WTC11 (cell line): ENCODE results near the gene STIM2. TPM values are rescaled to one million over a fixed set of nuclear protein-coding genes. Genes with fewer than 3 reads are reported as not detected.

ENCODE experiments used
- ATAC-seq: fragments of 200-7000 bp; cut with Tn5 transposase; 2 replicates; pipeline ENCODE4 v1.10.0; 2021; ENCODE audit warnings: mild to moderate bottlenecking, moderate library complexity
- CTCF ChIA-PET: fragments of 300-600 bp; sonication (Branson Sonifier 250); formaldehyde crosslinking; loops from one replicate; lab custom pipeline; 2021; ENCODE audit warnings: antibody characterized with exemption; lab: Charles Lee
- POLR2A ChIA-PET: fragments of 350-600 bp; sonication (Branson Sonifier 250); formaldehyde crosslinking; loops from one replicate; lab custom pipeline; 2021; ENCODE audit warnings: antibody characterized with exemption; lab: Charles Lee
- DNase-seq: peaks from one replicate; pipeline ENCODE4 v3.0.0; 2021; ENCODE audit warnings: low spot score
- H3K27ac Mint-ChIP-seq: 2 replicates; pipeline ENCODE4 v1.8.0; 2021; ENCODE audit warnings: mixed read lengths
- H3K27me3 Mint-ChIP-seq: 2 replicates; pipeline ENCODE4 v1.8.0; 2021; ENCODE audit warnings: low read depth, mild to moderate bottlenecking, moderate library complexity, mixed read lengths
- H3K36me3 Mint-ChIP-seq: 2 replicates; pipeline ENCODE4 v1.8.0; 2021; ENCODE audit warnings: mixed read lengths
- H3K4me1 Mint-ChIP-seq: 2 replicates; pipeline ENCODE4 v1.8.0; 2022; ENCODE audit warnings: mixed read lengths
- H3K4me3 Mint-ChIP-seq: 2 replicates; pipeline ENCODE4 v1.8.0; 2021; ENCODE audit warnings: mild to moderate bottlenecking, moderate library complexity, mixed read lengths
- H3K9me3 Mint-ChIP-seq: 2 replicates; pipeline ENCODE4 v1.8.0; 2021; ENCODE audit warnings: mixed read lengths
- ATF1 ChIP-seq: sonication (generic); formaldehyde crosslinking; IDR thresholded peaks from 2 replicates; pipeline ENCODE4 v1.8.1; 2023; ENCODE audit warnings: mild to moderate bottlenecking, moderate library complexity, missing genetic modification reagents
- CDX4 ChIP-seq: fragments of 250-450 bp; sonication (Bioruptor Pico); IDR thresholded peaks from 2 replicates; pipeline ENCODE4 v1.9.0; 2021; ENCODE audit warnings: moderate library complexity, mild to moderate bottlenecking, inconsistent platforms, borderline replicate concordance
- E2F4 ChIP-seq: sonication (generic); formaldehyde crosslinking; IDR thresholded peaks from 2 replicates; pipeline ENCODE4 v1.8.1; 2022; ENCODE audit warnings: low read depth, mild to moderate bottlenecking, moderate library complexity, missing genetic modification reagents, borderline replicate concordance
- FOXK1 ChIP-seq: sonication (generic); formaldehyde crosslinking; IDR thresholded peaks from 2 replicates; pipeline ENCODE4 v1.8.0; 2022; ENCODE audit warnings: mild to moderate bottlenecking, moderate library complexity, missing genetic modification reagents
- GTF2I ChIP-seq: fragments of 250-450 bp; sonication (Bioruptor Pico); conservative IDR thresholded peaks from 2 replicates; pipeline ENCODE4 v1.4.0; 2021; ENCODE audit warnings: mild to moderate bottlenecking
- HMGA2 ChIP-seq: fragments of 250-450 bp; sonication (Bioruptor Pico); IDR thresholded peaks from 2 replicates; pipeline ENCODE4 v1.4.0; 2021; ENCODE audit warnings: mild to moderate bottlenecking, moderate library complexity
- IRF2 ChIP-seq: sonication (generic); formaldehyde crosslinking; IDR thresholded peaks from 2 replicates; pipeline ENCODE4 v1.8.0; 2022; ENCODE audit warnings: low read depth, missing genetic modification reagents, borderline replicate concordance
- JUN ChIP-seq: sonication (generic); formaldehyde crosslinking; IDR thresholded peaks from 2 replicates; pipeline ENCODE4 v1.8.0; 2023; ENCODE audit warnings: mild to moderate bottlenecking, missing genetic modification reagents
- TP53 ChIP-seq: sonication (generic); formaldehyde crosslinking; IDR thresholded peaks from 2 replicates; pipeline ENCODE4 v1.8.1; 2023; ENCODE audit warnings: mild to moderate bottlenecking, missing genetic modification reagents
- ZNF219 ChIP-seq: sonication (generic); formaldehyde crosslinking; IDR thresholded peaks from 2 replicates; pipeline ENCODE4 v1.8.0; 2023; ENCODE audit warnings: missing genetic modification reagents, mild to moderate bottlenecking, borderline replicate concordance
- ZNF416 ChIP-seq: fragments of 250-450 bp; sonication (Bioruptor Pico); IDR thresholded peaks from 2 replicates; pipeline ENCODE4 v1.9.0; 2021; ENCODE audit warnings: mild to moderate bottlenecking, inconsistent platforms
- ZNF425 ChIP-seq: fragments of 250-450 bp; sonication (Bioruptor Pico); conservative IDR thresholded peaks from 2 replicates; pipeline ENCODE4 v1.9.0; 2021; ENCODE audit warnings: mild to moderate bottlenecking
- total RNA-seq: library from RNA; stranded (reverse); gene quantifications from 3 replicates; pipeline ENCODE4 v1.2.3, GENCODE V29; 2021
- TF ChIP-seq, protein P1 (sequence below): sonication (generic); formaldehyde crosslinking; IDR thresholded peaks from 2 replicates; pipeline ENCODE4 v1.8.0; 2023; ENCODE audit warnings: missing genetic modification reagents, mild to moderate bottlenecking, borderline replicate concordance
- TF ChIP-seq, protein P2 (sequence below): fragments of 250-450 bp; sonication (Bioruptor Pico); IDR thresholded peaks from 2 replicates; pipeline ENCODE4 v1.8.0; 2021; ENCODE audit warnings: mild to moderate bottlenecking
- TF ChIP-seq, protein P3 (sequence below): sonication (generic); formaldehyde crosslinking; IDR thresholded peaks from 2 replicates; pipeline ENCODE4 v1.8.1; 2022; ENCODE audit warnings: mild to moderate bottlenecking, missing genetic modification reagents, moderate library complexity, borderline replicate concordance
- TF ChIP-seq, protein P4 (sequence below): sonication (generic); formaldehyde crosslinking; IDR thresholded peaks from 2 replicates; pipeline ENCODE4 v1.8.1; 2023; ENCODE audit warnings: mild to moderate bottlenecking, moderate library complexity, missing genetic modification reagents
- TF ChIP-seq, protein P5 (sequence below): sonication (generic); formaldehyde crosslinking; IDR thresholded peaks from 2 replicates; pipeline ENCODE4 v1.8.0; 2023; ENCODE audit warnings: missing genetic modification reagents

The STIM2 gene
- total RNA-seq, 1 experiment from 2014 or later = 22.4 TPM

GRCh38 chr4:26867914-26868684 is 7.5 kb downstream of the STIM2 start (continued):
- TF ChIP-seq ZNF425 (CRISPR knock-in tag) (no peak), GTF2I (CRISPR knock-in tag) (no peak), CDX4 (CRISPR knock-in tag) (no peak)
- TF ChIP-seq, protein P1, sequence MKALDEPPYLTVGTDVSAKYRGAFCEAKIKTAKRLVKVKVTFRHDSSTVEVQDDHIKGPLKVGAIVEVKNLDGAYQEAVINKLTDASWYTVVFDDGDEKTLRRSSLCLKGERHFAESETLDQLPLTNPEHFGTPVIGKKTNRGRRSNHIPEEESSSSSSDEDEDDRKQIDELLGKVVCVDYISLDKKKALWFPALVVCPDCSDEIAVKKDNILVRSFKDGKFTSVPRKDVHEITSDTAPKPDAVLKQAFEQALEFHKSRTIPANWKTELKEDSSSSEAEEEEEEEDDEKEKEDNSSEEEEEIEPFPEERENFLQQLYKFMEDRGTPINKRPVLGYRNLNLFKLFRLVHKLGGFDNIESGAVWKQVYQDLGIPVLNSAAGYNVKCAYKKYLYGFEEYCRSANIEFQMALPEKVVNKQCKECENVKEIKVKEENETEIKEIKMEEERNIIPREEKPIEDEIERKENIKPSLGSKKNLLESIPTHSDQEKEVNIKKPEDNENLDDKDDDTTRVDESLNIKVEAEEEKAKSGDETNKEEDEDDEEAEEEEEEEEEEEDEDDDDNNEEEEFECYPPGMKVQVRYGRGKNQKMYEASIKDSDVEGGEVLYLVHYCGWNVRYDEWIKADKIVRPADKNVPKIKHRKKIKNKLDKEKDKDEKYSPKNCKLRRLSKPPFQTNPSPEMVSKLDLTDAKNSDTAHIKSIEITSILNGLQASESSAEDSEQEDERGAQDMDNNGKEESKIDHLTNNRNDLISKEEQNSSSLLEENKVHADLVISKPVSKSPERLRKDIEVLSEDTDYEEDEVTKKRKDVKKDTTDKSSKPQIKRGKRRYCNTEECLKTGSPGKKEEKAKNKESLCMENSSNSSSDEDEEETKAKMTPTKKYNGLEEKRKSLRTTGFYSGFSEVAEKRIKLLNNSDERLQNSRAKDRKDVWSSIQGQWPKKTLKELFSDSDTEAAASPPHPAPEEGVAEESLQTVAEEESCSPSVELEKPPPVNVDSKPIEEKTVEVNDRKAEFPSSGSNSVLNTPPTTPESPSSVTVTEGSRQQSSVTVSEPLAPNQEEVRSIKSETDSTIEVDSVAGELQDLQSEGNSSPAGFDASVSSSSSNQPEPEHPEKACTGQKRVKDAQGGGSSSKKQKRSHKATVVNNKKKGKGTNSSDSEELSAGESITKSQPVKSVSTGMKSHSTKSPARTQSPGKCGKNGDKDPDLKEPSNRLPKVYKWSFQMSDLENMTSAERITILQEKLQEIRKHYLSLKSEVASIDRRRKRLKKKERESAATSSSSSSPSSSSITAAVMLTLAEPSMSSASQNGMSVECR (CRISPR knock-in tag) = no peak
- TF ChIP-seq, protein P2, sequence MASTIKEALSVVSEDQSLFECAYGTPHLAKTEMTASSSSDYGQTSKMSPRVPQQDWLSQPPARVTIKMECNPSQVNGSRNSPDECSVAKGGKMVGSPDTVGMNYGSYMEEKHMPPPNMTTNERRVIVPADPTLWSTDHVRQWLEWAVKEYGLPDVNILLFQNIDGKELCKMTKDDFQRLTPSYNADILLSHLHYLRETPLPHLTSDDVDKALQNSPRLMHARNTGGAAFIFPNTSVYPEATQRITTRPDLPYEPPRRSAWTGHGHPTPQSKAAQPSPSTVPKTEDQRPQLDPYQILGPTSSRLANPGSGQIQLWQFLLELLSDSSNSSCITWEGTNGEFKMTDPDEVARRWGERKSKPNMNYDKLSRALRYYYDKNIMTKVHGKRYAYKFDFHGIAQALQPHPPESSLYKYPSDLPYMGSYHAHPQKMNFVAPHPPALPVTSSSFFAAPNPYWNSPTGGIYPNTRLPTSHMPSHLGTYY (CRISPR knock-in tag) = no peak
- TF ChIP-seq, protein P3, sequence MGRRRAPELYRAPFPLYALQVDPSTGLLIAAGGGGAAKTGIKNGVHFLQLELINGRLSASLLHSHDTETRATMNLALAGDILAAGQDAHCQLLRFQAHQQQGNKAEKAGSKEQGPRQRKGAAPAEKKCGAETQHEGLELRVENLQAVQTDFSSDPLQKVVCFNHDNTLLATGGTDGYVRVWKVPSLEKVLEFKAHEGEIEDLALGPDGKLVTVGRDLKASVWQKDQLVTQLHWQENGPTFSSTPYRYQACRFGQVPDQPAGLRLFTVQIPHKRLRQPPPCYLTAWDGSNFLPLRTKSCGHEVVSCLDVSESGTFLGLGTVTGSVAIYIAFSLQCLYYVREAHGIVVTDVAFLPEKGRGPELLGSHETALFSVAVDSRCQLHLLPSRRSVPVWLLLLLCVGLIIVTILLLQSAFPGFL (CRISPR knock-in tag) = no peak

GRCh38 chr4:26870576-26871262 is 10.1 kb downstream of the STIM2 start:
- Mint-ChIP-seq H3K4me1 (peaks cover 29% of the 10 kb centered on the region), H3K27ac (no peak overlapping the region), H3K9me3 (no peaks in the 10 kb centered on the region; the same call in 1 of the 2 replicates), H3K27me3 (no peaks in the 10 kb centered on the region; the same call in 1 of the 2 replicates), H3K36me3 (no peaks in the 10 kb centered on the region), H3K4me3 (no peak overlapping the region)
- DNase-seq = no peak
- CTCF ChIA-PET = no interaction called here
- TF ChIP-seq, protein P4, sequence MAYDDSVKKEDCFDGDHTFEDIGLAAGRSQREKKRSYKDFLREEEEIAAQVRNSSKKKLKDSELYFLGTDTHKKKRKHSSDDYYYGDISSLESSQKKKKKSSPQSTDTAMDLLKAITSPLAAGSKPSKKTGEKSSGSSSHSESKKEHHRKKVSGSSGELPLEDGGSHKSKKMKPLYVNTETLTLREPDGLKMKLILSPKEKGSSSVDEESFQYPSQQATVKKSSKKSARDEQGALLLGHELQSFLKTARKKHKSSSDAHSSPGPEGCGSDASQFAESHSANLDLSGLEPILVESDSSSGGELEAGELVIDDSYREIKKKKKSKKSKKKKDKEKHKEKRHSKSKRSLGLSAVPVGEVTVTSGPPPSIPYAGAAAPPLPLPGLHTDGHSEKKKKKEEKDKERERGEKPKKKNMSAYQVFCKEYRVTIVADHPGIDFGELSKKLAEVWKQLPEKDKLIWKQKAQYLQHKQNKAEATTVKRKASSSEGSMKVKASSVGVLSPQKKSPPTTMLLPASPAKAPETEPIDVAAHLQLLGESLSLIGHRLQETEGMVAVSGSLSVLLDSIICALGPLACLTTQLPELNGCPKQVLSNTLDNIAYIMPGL (CRISPR knock-in tag) = no peak
- TF ChIP-seq IRF2 (CRISPR knock-in tag) (no peak), ATF1 (no peak), E2F4 (CRISPR knock-in tag) (no peak), JUN (no peak), ZNF219 (no peak), ZNF416 (no peak), HMGA2 (CRISPR knock-in tag) (no peak), FOXK1 (CRISPR knock-in tag) (no peak), CDX4 (CRISPR knock-in tag) (no peak), TP53 (no peak)
- TF ChIP-seq, protein P5, sequence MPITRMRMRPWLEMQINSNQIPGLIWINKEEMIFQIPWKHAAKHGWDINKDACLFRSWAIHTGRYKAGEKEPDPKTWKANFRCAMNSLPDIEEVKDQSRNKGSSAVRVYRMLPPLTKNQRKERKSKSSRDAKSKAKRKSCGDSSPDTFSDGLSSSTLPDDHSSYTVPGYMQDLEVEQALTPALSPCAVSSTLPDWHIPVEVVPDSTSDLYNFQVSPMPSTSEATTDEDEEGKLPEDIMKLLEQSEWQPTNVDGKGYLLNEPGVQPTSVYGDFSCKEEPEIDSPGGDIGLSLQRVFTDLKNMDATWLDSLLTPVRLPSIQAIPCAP (CRISPR knock-in tag) = no peak
- POLR2A ChIA-PET = no interaction called here
- ATAC-seq = no peak
